GM12873 (cell line): ENCODE data around the gene EIF4G3.

Experiments
- CTCF ChIP-seq: IDR thresholded peaks from 2 replicates; pipeline ENCODE4 v1.5.1; 2012; ENCODE audit warnings: low read depth, mild to moderate bottlenecking, moderate library complexity, low read length, control low read depth; ENCODE audit not compliant: insufficient read depth; ENCODE audit errors: missing control alignments

The EIF4G3 gene

GRCh38 chr1:21192871-21193270 lies 16.2 kb upstream of the EIF4G3 start:
- TF ChIP-seq CTCF = no peak

- no peak for TF ChIP-seq CTCF
These were observed 15.6 kb upstream of the EIF4G3 start for GRCh38 chr1:21192284-21192683.

GRCh38 chr1:21189906-21190500 lies 13.3 kb upstream of the EIF4G3 start:
- TF ChIP-seq CTCF = no peak

- TF ChIP-seq CTCF = no peak
These were observed 12.7 kb upstream of the EIF4G3 start for GRCh38 chr1:21189421-21189820.

- TF ChIP-seq CTCF = no peak
These were observed 11.5 kb upstream of the EIF4G3 start for GRCh38 chr1:21188235-21188634.

GRCh38 chr1:21185221-21185731 lies 8.6 kb upstream of the EIF4G3 start:
- no peak for TF ChIP-seq CTCF

- TF ChIP-seq CTCF = no peak
These were observed 7.6 kb upstream of the EIF4G3 start for GRCh38 chr1:21184276-21184675.

- TF ChIP-seq CTCF = no peak
These were observed 5.6 kb upstream of the EIF4G3 start for GRCh38 chr1:21182181-21182731.
